Muscle layer of colon (tissue), 2 donors: ENCODE results near the gene ABHD17C.

Source experiments
- H3K27ac ChIP-seq: one replicate; pipeline ENCODE4 v1.7.0; 2013; ENCODE audit warnings: low read depth, mild to moderate bottlenecking, low read length, moderate library complexity
- H3K27me3 ChIP-seq, 2 donors: one replicate each; pipeline ENCODE4 v1.7.0; 2013; ENCODE audit warnings: low read length in 2 of 2, mild to moderate bottlenecking in 2 of 2; ENCODE audit not compliant: insufficient read depth in 2 of 2, control insufficient read depth in 1 of 2
- H3K36me3 ChIP-seq: one replicate; pipeline ENCODE4 v1.7.0; 2013; ENCODE audit warnings: mild to moderate bottlenecking, low read length; ENCODE audit not compliant: insufficient read depth
- H3K4me1 ChIP-seq: one replicate; pipeline ENCODE4 v1.7.0; 2013; ENCODE audit warnings: mild to moderate bottlenecking, low read length; ENCODE audit not compliant: insufficient read depth
- H3K4me3 ChIP-seq, 2 donors: one replicate each; pipeline ENCODE4 v1.7.0; 2013; ENCODE audit warnings: low read length in 2 of 2, low read depth in 1 of 2, mild to moderate bottlenecking in 1 of 2, moderate library complexity in 1 of 2
- H3K9ac ChIP-seq: one replicate; pipeline ENCODE4 v1.7.0; 2013; ENCODE audit warnings: low read length
- H3K9me3 ChIP-seq: one replicate; pipeline ENCODE4 v1.7.0; 2013; ENCODE audit warnings: mild to moderate bottlenecking, low read length
- donor health status: abdominal sarcoma.
- donor health status: Adenocarcinoma of cecum.

Gene ABHD17C

GRCh38 chr15:80796407-80796806 lies 101.3 kb downstream of the ABHD17C start:
- Histone ChIP-seq H3K27me3 (no peaks in the 10 kb centered on the region), H3K9me3 (no peaks in the 10 kb centered on the region), H3K4me3 (no peak overlapping the region), H3K9ac (no peak overlapping the region), H3K4me1 (no peaks in the 10 kb centered on the region), H3K36me3 (no peaks in the 10 kb centered on the region), H3K27ac (no peak overlapping the region)

DNA sequence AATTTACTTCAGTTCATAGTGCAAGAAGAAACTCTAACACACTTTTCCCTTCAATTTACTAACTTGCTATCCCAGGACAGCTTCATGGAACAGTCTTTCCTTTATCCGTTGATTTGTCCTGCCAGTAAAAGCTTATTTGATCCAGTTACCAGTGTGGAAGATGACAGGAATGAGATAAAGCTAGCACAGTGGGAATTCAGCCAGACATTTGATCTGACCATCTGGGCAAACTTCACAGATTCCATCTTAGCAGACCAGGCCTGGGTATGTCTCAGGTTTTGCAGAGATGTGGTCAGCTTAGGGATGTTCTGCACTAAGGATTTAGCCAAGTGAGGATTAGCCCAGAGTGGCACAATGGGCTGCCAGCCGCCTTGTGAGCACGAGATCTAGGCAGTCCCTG lies 103.8 kb downstream of the ABHD17C start:
- Histone ChIP-seq H3K4me3 (no peak overlapping the region), H3K27ac (no peak overlapping the region), H3K4me1 (no peaks in the 10 kb centered on the region), H3K9ac (no peak overlapping the region), H3K27me3 (no peaks in the 10 kb centered on the region), H3K9me3 (no peaks in the 10 kb centered on the region), H3K36me3 (no peaks in the 10 kb centered on the region)

- H3K9me3 ChIP-seq = no peaks in the 10 kb centered on the region
- H3K4me1 ChIP-seq = no peaks in the 10 kb centered on the region
- no peak overlapping the region for H3K27ac ChIP-seq
- no peak overlapping the region for H3K9ac ChIP-seq
- H3K27me3 ChIP-seq = no peaks in the 10 kb centered on the region
- H3K4me3 ChIP-seq = no peak overlapping the region
- no peaks in the 10 kb centered on the region for H3K36me3 ChIP-seq
Measured at GRCh38 chr15:80800067-80800466, 105.0 kb downstream of the ABHD17C start.

DNA sequence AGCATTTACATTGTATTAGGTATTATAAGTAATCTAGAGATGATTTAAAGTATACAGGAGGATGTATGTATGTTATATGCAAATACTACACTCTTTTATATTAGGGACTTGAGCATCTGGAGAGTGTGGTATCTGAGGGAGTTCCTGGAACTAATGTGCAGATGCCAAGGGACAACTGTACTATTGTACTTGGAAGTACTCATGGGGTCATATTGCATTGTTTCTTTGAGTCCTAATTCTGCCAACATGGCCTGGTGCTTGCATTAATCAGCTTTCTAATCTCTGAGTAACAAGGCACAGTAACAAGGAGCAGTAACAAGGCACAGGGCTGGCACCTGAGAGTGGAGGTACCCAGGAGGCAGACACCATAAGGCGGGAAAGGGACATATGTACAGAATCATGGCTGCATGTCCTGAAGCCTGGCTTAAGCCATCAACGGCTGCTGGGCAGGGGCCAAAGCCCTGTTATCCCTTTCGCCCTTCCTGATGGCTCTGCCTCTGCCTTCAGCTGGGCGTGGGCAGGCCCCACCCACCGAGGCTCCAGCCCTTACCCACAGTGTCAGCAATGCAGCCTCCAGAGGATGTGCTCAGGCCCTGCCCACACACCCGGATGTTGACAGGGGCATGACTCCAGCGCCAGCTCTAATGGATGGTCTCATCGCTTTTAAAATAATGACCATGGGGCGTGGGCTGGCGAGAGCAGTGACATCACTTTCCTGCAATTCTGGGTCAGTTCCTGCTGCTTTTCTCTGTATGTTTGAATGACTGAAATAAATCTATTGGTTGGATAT lies 107.0 kb downstream of the ABHD17C start:
- Histone ChIP-seq H3K9ac (no peak overlapping the region), H3K9me3 (no peaks in the 10 kb centered on the region), H3K4me3 (no peak overlapping the region), H3K4me1 (no peaks in the 10 kb centered on the region), H3K36me3 (no peaks in the 10 kb centered on the region), H3K27me3 (no peaks in the 10 kb centered on the region), H3K27ac (no peak overlapping the region)

- no peaks in the 10 kb centered on the region for H3K4me1 ChIP-seq
- H3K27ac ChIP-seq = no peak overlapping the region
Measured at GRCh38 chr15:80803580-80804525, 108.7 kb downstream of the ABHD17C start.

GRCh38 chr15:80804970-80805495 lies 109.9 kb downstream of the ABHD17C start:
- Histone ChIP-seq H3K4me1 (no peaks in the 10 kb centered on the region), H3K9me3 (no peaks in the 10 kb centered on the region), H3K27me3 (no peaks in the 10 kb centered on the region), H3K27ac (no peak overlapping the region), H3K4me3 (no peak overlapping the region), H3K9ac (no peak overlapping the region), H3K36me3 (no peaks in the 10 kb centered on the region)

More at GRCh38 chr15:80803580-80804525, 108.7 kb downstream of the ABHD17C start:
- H3K4me3 ChIP-seq = no peak overlapping the region
- H3K9me3 ChIP-seq = no peaks in the 10 kb centered on the region
- H3K9ac ChIP-seq = no peak overlapping the region
- H3K36me3 ChIP-seq = no peaks in the 10 kb centered on the region
- no peaks in the 10 kb centered on the region for H3K27me3 ChIP-seq
